WTC11 (cell line): ENCODE measurements around the gene SURF2.

Source experiments
- AR ChIP-seq: fragments of 250-450 bp; sonication (Bioruptor Pico); IDR thresholded peaks from 2 replicates; pipeline ENCODE4 v1.9.0; 2021; ENCODE audit warnings: mild to moderate bottlenecking
- ATF2 ChIP-seq: sonication (generic); formaldehyde crosslinking; IDR thresholded peaks from 2 replicates; pipeline ENCODE4 v1.8.1; 2022; ENCODE audit warnings: low read depth, missing genetic modification reagents, borderline replicate concordance
- CTCF ChIP-seq: fragments of 200-600 bp; IDR thresholded peaks from 2 replicates; pipeline ENCODE4 v1.8.0; 2022; ENCODE audit warnings: antibody characterized with exemption
- NR1H2 ChIP-seq: sonication (generic); formaldehyde crosslinking; IDR thresholded peaks from 2 replicates; pipeline ENCODE4 v1.9.0; 2021; ENCODE audit warnings: mild to moderate bottlenecking, moderate library complexity, missing genetic modification reagents
- USF2 ChIP-seq: sonication (generic); formaldehyde crosslinking; IDR thresholded peaks from 2 replicates; pipeline ENCODE4 v1.8.1; 2023; ENCODE audit warnings: mild to moderate bottlenecking, missing genetic modification reagents, moderate library complexity

- TF ChIP-seq AR (CRISPR knock-in tag) (no peak), CTCF (no peak), NR1H2 (CRISPR knock-in tag) (no peak), ATF2 (CRISPR knock-in tag) (no peak), USF2 (CRISPR knock-in tag) (no peak)
These were observed 10.9 kb downstream of the SURF2 start for GRCh38 chr9:133367221-133367620.
